LHCN-M2 (cell line): ENCODE measurements around the gene SLC4A2. TPM values are rescaled to one million over a fixed set of nuclear protein-coding genes. Genes with fewer than 3 reads are reported as not detected.

Source experiments
- DNase-seq: peaks from one replicate; pipeline ENCODE4 v3.0.0-alpha.2; 2012; ENCODE audit warnings: low read depth
- total RNA-seq: library from RNA; depleted of rRNA; stranded (reverse); fragments of >200 nt; gene quantifications from 2 replicates; pipeline ENCODE4 v1.2.3, GENCODE V29; 2014

The SLC4A2 gene
- total RNA-seq, 1 experiment from 2014 or later: 291 TPM

DNA sequence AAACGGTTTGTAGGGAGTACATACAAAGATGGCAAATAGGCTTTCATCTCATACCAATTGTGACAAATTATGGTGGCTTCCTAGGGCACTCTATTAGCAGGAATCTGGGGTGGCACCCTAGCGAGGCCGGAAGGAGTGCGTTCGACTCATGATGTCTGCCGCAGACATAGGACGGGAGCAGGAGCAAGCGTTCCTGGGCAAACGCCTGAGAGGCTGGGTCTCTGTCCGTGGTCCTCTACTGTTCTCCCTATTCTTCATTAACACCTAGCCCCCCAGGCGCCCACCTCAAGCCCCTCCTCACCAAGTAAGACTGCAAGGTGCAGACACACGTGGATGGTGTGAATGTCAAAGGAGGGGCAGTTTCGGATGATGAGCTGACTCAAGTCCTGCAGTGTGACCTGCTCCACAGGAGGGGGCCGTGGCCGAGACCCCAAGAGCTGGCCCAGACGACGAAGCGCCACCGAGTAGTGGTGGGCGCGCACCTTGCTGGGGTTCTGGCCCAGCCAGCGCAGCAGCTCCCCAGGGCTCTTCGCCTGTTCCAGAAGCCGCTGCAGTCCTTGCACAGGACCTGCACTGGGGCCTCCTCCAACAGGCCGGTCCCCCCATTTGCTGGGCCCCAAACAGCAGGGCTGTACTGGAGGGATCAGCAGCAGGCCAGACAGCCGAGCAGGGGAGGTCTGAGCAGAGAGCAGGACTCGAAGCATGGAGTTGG, 20.0 kb downstream of the SLC4A2 start:
- no peak for DNase-seq

DNA sequence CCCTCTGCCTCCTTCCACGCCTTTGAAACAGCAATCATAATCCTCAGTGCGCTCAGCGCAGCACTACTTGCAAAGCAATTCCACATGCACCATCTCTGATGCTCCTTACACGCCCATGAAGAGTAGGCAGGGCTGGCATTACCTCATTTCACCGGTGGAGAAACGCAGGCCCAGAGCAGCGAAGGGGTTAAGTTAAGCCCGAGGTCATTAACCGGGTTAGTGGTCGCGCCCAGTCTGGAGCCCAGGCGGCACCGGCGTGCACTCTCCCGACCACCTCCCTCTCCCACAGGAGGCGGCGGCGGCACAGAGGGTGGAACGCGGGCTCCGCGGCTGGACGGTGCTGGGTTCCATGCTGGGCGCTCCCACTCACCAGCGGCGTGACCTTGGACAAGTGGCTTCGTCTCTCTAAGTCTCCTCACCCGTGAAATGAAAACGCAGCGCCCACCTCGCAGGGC, 20.7 kb downstream of the SLC4A2 start:
- peak; percentile 48 for DNase-seq

DNA sequence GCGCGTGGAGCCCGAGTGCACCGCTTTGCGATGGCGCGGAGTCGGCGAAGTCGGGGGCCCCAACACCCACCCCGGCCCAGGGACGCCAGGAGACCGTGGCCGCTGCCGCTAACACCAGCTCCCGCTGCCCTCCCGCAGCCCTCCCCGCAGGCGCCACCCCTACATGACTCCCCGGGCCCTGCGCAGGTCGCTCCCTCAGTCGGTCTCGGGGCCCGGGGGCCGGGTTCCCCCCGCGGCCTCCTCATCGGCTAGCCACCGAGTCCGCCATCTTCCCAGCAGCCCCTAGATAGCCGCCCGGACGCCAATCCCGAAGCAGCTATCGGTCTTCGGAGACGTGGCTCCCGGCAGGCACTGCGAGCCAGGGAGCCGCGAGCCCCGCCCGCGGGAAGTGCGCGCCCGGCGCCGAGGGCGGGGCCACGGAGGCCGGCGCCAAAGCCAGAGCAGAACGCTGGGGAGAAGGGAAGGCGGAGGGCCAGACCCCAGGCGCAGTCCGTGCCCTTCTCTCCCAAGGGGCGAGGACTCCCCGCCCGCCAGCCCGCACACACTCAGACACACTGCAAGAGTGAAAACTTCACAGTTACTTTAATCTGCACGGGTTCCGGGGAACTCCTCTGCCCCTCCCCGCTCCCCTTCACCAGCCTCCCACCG, 21.3 kb downstream of the SLC4A2 start, which contains the start of gene FASTK:
Gene FASTK (minus strand): TSS at position 288 of the 648 bp plus-strand sequence. CDS start 43 bp downstream, at position 245.
- peak; percentile 93 for DNase-seq

DNA sequence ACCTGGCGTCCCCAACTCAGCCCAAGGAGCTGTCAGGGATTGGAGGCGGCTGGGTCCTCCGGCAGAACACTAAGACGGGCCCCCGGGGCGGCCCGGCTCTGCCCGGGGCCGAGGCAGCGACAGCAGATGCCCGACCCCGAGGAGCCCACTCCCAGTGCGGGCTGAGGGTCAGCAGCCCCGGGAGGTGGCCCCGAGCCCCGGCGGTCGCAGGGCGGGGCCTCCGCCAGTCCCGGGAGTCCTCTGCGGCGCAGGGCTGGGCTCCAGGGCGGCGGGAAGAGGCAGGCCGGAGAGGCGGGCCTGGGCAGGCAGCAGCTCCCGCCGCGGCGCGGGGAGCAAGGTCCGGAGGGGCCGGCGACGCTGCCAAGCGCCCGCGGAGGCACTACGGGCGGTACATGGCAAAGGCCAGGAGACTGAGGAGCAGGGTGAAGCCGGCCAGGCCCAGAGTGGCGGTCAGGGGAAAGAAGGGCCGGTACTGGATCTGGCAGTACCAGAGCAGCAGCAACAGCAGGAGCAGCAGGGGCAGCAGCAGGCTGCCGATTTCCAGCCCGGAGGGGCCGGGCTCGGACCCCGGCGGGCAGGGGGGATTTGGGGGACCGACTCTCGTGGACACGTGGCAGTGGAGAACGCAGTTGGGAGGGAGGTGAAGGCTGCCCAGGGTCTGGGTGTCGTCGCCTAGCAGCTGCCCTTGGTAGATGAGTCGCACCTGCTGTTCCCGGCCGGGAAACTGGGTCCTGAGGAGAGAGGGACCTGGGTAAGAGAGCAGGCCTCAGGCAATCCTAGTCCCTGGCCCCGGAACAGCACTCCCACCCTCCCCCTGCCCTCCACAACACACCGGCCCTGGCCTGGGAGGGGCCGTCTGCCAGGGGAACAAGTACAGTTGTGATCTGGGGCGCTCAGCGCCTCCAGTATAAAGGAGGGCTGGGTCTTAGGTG, 22.0 kb downstream of the SLC4A2 start:
- peak; percentile 62 for DNase-seq

DNA sequence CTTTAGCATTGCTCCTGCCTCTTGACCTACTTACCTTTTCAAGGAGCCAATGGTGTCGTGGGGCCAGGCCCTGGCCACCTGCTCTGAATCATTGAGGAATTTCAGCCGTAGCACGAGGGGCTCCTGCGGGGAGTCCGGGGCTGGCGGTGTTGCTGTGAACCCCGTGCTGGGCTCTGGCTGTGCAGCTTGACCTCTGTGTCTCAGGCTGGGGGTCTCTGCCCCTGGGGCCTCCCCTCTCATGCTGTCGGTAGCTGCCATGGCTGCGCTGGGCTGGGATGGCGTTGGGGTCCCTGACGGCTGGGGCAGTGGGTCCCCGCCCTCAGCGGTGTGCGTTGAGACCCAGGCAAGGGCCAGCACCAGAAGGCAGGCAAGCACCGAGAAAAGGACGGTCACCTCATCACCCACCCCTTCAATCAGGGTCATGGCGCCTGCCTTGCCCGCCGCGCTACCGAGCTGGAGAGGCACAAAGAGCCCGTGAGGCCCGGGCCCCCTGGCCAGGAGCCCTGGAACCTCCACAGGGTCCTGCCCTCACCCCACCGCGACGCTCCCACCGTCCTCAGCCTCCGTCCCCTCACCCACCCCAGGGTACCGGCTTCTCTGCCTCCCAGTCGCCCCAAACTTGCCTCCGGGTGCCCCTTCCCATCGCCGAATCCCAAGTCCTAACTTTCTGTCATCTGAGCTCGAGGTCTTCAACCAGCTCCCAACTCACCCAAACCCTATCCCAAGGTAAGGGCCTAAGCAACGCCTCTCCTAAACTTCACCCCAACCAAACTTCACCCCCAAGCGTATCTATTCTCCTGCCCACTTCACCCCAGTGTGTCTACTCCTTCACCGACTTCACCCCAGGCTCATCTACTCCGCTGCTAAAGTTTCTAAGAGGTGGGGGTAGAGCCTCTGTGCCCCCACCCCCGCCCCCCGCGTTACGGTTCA, 23.0 kb downstream of the SLC4A2 start:
- no peak for DNase-seq

DNA sequence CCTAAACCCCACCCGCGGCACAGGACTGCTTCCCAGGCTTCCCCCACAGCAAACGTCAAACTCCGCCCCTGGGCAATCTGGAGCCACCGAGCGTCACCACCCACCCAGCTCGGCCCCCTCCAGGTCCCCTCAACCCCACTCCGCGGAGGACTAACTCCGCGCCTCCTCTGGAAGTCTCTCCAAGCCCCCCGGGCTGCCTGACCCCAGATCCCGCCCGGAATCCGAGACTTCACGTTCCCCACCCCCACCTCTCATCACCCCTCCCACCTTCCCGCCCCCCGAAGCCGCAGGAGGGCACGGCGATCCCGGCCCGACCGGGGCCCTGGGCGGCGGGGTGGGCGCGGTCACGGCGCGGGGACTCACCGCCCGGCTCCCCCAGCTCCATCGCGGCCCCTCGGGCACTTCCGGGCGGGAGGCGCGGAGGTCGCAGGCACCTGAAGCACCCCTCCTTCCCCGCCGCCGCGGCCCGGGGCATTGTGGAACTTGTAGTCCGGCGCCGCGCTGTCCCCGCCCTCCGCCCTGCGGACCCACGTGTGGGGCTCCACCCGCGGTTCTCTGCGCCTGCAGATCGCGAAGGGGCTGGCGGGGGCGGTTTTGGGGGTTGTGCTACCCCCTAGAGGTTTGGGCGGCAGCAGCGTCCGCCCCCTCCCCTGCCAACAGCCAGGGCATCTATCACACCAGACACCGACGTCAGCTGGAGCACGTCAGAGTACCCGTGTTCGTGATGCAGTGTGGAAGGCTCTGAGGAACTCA, 23.9 kb downstream of the SLC4A2 start, which contains the start of gene TMUB1:
Gene TMUB1 (minus strand): TSS at position 423 of the 753 bp plus-strand sequence. CDS start 930 bp downstream, outside the sequence.
- DNase-seq: peak; percentile 51

DNA sequence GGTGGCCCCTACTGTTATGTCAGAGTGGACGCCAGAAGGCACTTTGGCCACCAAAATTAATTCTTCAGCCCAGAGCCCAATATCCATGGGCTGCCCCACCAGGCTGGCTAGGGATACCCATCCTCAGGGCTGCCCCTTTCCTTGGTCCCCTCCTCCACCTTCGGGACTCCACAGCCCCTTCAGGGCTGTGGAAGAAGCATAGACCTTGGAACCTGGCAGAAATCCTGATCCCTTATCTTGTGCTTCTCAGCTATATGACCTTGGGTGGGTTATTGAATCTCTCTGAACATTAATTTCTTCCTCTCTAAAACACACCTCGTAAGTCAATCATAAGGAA, 24.4 kb downstream of the SLC4A2 start:
- no peak for DNase-seq

DNA sequence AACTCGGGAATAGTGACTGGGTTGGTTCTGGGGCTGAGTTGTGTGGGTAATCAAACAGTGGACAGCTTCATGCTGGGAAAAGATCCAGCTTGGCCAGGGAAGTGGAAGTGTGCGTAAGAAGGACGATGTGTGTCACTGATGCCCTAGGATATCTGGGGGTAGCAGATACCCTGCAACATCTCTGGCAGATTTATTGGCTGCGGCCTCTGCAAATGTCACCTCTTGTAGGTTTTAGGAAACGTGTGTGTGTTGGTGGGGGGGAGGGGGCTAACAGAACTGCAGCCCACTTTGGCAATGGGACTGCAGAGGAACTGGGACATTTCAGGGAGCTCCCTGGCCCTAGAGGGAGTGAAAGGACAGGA, 25.9 kb downstream of the SLC4A2 start:
- no peak for DNase-seq

DNA sequence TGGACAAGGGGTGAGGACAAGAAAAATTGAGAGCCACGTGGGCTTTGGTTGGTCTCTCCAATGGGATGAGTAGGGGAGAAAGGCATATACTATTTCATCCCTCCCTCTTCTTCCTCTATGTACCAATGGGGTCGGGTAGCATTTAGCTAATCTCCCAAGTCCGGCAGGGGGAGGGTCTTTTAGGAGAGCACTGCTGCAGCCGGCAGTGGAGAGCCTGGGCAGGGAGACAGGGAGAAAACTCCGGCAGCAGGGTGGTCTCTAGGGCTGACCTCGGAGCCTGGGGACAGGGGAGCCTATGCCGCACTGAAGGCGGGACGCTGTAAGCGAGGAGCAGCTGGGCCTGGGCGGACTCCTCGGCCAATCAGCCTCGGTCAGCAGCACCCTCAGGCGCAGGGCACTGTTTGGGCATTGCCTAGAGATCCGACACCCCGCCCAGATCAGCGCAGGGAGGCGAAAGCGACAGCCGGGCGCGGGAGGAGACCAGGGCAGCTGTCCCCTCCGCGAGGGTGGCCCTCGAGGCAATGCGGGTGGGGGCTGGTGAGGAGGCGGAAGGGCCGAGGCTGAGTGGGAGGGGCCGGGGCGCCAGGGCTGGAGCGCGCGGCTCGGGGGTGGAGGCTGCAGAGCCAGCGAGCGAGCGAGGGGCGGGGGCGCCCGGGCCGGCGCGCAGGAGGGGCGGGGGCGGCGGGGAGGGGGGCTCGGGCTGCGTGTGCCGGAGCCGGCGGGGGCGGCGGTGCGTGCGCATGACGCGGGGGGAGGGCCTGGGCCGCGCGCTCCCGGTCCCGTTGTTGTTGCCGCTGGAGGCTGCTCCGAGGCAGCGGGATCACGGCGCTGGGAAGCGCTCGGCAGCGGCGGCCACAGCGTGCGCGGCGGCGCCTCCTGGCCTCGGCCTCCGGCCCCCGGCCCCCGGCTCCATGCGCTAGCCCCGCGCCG, 26.6 kb downstream of the SLC4A2 start, which contains the start of gene AGAP3:
Gene AGAP3 (plus strand): TSS at position 785 of the 930 bp plus-strand sequence. CDS start 267 bp downstream, outside the sequence.
- DNase-seq: peak; percentile 94

DNA sequence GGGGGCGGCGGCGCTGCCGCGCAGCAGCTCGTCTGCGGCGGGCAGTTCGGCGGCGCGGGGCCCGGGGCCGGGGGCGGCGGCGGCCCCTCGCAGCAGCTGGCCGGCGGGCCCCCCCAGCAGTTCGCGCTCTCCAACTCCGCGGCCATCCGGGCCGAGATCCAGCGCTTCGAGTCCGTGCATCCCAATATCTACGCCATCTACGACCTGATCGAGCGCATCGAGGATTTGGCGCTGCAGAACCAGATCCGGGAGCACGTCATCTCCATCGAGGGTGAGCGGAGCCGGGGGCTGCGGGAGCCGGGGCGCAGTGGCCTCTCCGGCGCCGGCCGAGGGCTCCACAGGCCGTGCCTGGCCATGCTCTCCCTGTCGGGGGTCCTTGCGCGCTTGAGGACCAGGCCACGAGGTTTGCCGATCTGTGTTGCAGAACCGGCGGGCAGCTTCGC, 27.4 kb downstream of the SLC4A2 start:
- peak; percentile 44 for DNase-seq

DNA sequence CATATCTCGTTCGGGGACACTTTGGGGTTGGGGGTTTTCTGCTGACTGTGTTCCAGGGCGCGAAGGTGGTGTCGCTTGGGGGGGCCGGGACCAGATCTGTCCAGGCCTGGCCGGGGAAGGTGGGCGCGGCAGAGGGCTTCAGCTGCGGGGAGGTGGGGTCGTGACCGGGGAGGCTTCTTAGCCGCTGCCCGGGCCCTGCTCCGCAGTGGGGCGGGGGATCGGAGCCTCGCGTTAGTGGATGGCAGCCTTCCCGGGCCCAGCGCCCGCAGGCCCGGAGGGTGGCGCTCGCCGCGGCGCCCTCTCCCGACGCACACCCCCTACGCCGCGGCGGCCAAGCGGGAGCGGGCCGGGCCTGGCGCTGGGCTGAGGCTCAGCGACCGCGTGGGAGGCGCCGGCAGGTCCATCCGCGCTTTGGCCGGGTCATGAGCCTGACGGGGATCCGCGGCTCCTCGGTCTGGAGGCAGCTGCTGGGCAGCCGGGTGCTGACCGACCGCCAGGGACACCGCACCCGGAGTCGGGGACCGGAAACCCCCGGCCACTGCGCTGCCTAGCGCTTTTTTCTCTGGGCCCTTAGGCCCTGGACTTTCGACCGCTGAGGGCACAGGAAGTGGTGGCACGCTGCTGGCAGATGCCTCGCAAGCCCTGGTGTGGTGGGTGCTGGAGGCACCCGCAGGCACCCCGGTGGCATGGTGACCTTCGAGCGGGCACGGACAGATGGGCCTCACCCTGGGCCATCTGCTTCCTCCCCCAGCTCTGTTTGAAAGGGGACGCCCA, 28.0 kb downstream of the SLC4A2 start:
- peak; percentile 65 for DNase-seq

DNA sequence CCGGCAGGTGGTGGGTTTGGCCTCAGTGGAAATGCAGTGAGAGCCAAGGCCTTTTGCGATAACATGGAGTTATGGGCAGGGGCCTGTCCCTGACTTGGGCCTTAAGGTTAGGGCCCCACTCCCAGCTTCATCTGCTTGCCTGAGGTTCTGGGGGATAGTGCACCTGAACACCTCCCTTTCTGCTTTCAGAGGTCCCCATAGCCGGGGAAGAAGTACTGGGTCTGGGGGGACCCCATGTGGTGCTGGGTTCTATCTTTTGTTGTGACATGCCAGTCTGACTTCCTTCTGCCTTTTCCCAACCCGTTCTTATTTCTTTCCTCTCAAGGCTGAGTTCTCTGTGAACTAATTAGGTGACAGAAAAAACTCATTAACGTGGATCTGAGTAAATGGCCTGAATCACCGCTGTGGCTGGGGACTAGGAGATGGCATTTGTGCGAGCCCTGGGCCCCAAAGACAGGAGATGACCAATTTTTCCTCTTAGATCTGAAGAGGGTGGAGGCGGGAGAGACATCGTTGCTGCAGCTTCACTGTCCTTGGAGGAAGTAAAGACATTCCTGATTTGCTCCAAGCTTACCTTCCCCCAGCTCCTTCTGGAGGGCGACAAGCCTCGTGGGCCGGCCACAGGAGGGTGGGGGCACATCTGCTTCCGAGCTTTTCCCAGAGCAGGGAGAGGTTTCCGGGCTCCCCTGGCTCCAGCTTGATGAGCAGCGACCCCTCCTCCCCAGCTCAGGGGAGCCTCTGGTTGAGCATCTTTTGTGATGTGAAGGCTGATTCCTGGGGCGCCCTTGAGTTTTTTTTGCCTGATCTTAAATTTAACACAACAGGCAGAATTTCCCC, 28.8 kb downstream of the SLC4A2 start:
- no peak for DNase-seq

DNA sequence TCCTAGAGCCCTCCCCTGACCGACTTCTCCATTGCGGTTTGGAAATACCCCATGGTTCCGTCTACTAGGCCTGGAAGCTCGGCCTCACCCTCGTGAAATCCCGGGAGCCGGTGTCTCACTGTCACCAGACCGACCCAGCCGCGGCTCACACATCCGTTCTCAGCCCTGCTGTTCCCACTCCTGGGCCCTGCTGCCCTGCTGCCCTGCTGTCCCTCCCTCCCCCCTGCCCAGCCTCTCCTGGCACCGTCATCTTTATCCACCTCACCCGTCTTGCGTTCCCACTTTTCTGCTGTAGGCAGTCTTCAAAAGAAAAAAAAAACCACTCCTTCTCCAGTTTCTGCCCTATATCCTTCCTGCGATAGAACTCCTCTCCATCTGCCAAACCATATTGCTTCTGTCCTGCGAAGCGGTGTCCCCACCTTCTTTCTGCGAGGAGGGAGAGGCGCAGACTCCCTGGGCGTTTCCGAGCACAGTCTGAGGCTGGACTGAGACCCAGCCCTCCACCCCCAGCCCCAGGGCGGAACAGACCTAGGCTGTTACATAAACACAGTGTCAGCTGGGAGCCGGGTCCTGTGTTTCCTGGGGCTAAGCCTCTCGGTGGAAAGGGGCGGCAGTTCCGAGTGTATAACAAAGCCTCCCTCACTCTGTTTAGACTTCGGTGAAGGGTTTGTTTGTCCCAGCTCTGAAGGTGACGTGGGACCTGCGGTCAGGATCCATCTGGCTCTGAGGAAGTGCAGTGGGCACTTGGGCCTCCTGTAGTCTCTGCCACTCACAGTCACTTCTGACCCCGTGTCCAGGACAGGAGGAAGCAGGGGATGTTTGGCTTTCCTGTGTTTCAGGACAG, 29.7 kb downstream of the SLC4A2 start:
- peak; percentile 43 for DNase-seq

DNA sequence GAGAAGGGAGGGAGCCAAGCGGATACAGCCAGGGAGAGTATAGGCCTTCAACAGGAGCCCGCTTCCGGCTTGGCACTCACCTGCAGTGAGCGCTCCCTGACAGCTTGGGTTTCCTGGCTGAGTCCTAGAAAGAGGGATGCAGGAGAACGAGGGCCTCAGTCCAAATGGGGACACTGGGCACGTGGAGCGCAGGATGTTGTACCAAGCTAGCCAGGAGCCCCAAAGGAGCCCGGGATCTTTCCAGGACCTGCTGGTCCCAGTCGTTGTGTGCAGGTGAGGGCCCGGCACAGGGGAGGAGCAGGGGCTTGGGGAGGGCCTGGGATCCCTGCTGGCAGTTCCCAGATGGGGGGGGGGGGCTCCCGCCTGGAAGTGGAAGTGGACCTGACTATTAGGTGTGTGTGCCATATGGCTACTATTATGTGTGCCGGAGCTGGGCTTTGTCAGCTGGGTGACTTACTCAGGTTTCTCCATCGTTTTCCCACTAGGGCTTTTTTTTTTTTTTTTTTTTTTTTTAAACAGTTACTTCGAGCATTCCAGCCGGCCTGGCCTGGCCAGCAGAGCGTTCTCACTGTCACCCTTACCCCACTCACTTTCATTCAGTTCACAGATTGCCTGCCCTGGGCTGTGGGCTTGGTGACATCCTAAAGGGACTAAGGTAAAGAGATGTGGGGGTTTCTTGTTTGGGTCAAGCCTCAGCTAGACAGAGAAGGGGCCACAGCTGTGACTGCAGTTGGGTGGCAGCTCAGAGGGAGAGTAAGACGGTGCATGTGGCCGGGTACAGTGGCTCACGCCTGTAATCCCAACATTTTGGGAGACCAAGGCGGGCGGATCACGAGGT, 30.7 kb downstream of the SLC4A2 start:
- no peak for DNase-seq

DNA sequence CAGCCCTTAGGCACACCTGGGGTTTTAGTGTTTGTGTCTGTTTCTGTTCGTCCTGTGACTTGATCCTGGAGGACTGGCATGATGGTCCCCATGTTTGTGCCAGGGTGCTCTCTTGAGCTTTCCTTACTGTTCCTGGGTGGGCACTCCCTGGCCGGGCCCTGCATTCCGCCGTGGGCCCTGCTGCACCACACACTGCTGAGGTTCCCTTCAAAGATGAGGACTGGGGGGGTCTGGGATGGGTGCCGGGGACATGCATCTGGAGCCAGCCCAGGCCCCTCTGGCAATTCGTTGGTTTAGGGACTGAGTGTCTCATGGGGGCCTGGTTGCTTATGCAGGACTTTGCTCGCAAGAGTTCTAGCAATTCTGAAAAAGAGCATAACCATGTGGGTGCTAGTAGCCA, 31.6 kb downstream of the SLC4A2 start:
- no peak for DNase-seq
